ENCODE results near the gene CNTNAP2. TPM values are rescaled to one million over a fixed set of nuclear protein-coding genes. Genes with fewer than 3 reads are reported as not detected.

The CNTNAP2 gene
- total and polyA plus RNA-seq, 4 donors: 0.14 to 2.3 (median 1.1) TPM

DNA sequence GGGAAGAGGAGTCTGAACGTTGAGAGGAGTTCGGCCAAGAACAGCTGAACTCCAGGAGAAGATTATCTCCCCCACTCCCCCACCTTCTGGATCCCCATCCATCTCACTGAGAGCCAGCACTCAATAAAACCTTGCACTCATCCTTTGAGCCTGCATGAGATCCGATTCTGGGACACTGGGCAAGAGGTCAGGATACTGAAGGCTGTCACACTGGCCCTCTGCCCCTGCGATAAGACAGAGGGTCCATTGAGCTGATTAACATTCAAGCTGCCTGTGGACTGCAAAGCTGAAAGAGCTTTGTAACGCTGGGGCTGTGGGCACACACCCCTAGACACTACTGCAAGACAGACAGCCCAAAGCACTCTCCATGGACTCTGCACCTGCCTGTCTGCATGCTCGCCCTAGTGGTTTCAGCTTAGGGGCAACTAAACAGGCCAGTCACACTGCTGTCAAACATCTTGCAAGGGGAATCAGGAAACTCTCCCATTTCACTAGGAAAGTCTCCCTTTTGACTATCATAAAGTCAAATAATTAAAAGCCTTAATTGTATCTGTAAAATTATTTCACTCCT, 42.3 kb upstream of the CNTNAP2 start:
- Histone ChIP-seq H3K4me3 (ENCODE audit: low read depth in 1 of 3, low read length in 3 of 3) (no peak overlapping the region), H3K9me3 (ENCODE audit: control insufficient read depth in 4 of 4, low read length in 3 of 4) (no peaks in the 10 kb centered on the region), H3K4me1 (ENCODE audit: control insufficient read depth in 4 of 4, insufficient read depth in 4 of 4, low read length in 3 of 4) (no peaks in the 10 kb centered on the region), H3K36me3 (ENCODE audit: control insufficient read depth in 4 of 4, insufficient read depth in 3 of 4, low read depth in 1 of 4, low read length in 3 of 4) (no peaks in the 10 kb centered on the region), H3K27me3 (ENCODE audit: control insufficient read depth in 4 of 4, insufficient read depth in 4 of 4, low read length in 3 of 4) (peaks cover 0 to 4% (median 0%) of the 10 kb centered on the region in 4 donors), H3K27ac (ENCODE audit: low read depth in 1 of 2, low read length in 2 of 2) (no peak overlapping the region), H3K9ac (ENCODE audit: low read depth in 1 of 2, low read length in 2 of 2) (no peak overlapping the region)
- TF ChIP-seq YY1 (IDR thresholded peaks at IDR 0.05) (no peak), JUND (IDR thresholded peaks at IDR 0.05) (no peak), SP1 (IDR thresholded peaks at IDR 0.05) (no peak), RXRA (IDR thresholded peaks at IDR 0.05) (no peak), ZBTB33 (IDR thresholded peaks at IDR 0.05) (no peak), FOXA1 (IDR thresholded peaks at IDR 0.05) (no peak), REST (IDR thresholded peaks at IDR 0.05) (no peak), FOXA2 (IDR thresholded peaks at IDR 0.05) (no peak), RAD21 (IDR thresholded peaks at IDR 0.05) (no peak), HNF4G (IDR thresholded peaks at IDR 0.05) (no peak), HNF4A (conservative IDR thresholded peaks at IDR 0.05) (no peak), GABPA (IDR thresholded peaks at IDR 0.05 in 1 of 2, conservative IDR thresholded peaks at IDR 0.05 in 1 of 2) (no peak), TAF1 (conservative IDR thresholded peaks at IDR 0.05) (no peak), NR2F2 (IDR thresholded peaks at IDR 0.05) (no peak), EGR1 (IDR thresholded peaks at IDR 0.05; ENCODE audit: low read depth in 2 of 2) (no peak), ATF3 (IDR thresholded peaks at IDR 0.05) (no peak)
- TF ChIP-seq, protein P1, sequence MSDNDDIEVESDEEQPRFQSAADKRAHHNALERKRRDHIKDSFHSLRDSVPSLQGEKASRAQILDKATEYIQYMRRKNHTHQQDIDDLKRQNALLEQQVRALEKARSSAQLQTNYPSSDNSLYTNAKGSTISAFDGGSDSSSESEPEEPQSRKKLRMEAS (IDR thresholded peaks at IDR 0.05): no peak
- TF ChIP-seq, protein P2, sequence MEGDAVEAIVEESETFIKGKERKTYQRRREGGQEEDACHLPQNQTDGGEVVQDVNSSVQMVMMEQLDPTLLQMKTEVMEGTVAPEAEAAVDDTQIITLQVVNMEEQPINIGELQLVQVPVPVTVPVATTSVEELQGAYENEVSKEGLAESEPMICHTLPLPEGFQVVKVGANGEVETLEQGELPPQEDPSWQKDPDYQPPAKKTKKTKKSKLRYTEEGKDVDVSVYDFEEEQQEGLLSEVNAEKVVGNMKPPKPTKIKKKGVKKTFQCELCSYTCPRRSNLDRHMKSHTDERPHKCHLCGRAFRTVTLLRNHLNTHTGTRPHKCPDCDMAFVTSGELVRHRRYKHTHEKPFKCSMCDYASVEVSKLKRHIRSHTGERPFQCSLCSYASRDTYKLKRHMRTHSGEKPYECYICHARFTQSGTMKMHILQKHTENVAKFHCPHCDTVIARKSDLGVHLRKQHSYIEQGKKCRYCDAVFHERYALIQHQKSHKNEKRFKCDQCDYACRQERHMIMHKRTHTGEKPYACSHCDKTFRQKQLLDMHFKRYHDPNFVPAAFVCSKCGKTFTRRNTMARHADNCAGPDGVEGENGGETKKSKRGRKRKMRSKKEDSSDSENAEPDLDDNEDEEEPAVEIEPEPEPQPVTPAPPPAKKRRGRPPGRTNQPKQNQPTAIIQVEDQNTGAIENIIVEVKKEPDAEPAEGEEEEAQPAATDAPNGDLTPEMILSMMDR (IDR thresholded peaks at IDR 0.05; ENCODE audit: low read depth, low read length, missing input control): no peak
- 58% methylated on average over 6 of the region's 6 CpGs for WGBS
- DNase-seq (ENCODE audit: low spot score): no peak
